ENCODE measurements around the gene CHST8. TPM values are rescaled to one million over a fixed set of nuclear protein-coding genes. Genes with fewer than 3 reads are reported as not detected.

Gene CHST8
- polyA plus RNA-seq, 1 of the 3 experiments (the other 2 are of a cell fraction): 0.05 TPM

DNA sequence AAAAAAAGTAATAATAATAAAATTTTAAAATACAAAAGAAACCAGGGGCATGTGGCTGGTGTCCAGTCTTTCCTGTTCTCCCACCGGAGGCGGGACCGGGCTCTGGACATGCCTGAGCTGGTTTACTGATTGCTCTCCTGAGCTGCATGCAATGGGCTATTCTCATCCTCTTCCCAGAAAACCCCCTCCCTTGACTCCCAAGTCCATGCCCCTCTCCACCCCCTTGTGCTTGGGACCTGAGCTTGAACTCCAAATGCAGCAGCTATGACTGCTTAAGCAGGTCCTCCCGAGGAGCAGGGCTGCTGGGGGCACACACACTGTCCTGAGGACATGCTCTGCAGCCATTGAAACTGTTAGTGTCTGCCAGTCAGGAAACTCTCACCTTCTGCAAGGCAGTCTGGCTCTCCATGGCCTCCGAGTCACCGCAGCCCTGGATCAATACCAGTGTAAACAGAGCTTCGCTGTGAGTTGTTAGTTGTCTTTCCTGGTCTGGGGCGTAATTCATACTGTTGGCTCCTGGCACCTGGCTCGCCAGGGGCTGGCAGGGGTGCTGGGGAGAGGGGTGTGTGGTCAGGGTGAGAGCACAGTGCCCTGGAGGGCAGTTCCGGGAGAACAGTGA is 41.6 kb upstream of the CHST8 start:
- POLR2A ChIA-PET: no interaction called here
- no peak overlapping the region for H3K4me2 ChIP-seq
- CTCF ChIA-PET: interaction anchor here (0.6 to 1.7 kb wide), 4 partner anchors 13 to 445 kb away, joined by 3 to 6 read pairs (median 4); no protein-coding TSS in a partner anchor

More for the DNA sequence above, 41.6 kb upstream of the CHST8 start:
- Histone ChIP-seq H2AFZ (ENCODE audit: low read depth) (no peak overlapping the region), H3K27me3 (ENCODE audit: insufficient read depth) (no peaks in the 10 kb centered on the region), H3K9me3 (no peaks in the 10 kb centered on the region), H3K4me3 (ENCODE audit: low read depth in 2 of 2, low read length in 1 of 2) (no peak overlapping the region), H3K9me2 (no peaks in the 10 kb centered on the region), H3K79me2 (ENCODE audit: insufficient read depth) (no peaks in the 10 kb centered on the region), H3K9ac (no peak overlapping the region), H4K20me1 (ENCODE audit: insufficient read depth) (no peaks in the 10 kb centered on the region), H3K27ac (ENCODE audit: low read depth in 2 of 2, low read length in 1 of 2) (no peak overlapping the region), H3K36me3 (replicated peaks in 1 of 2; ENCODE audit: control insufficient read depth in 1 of 2, insufficient read depth in 2 of 2, low read length in 1 of 2) (no peaks in the 10 kb centered on the region), H3F3A (replicated peaks; ENCODE audit: insufficient read depth) (no peaks in the 10 kb centered on the region), H3K4me1 (ENCODE audit: control insufficient read depth in 1 of 2, insufficient read depth in 2 of 2, low read depth in 1 of 2, low read length in 1 of 2) (no peaks in the 10 kb centered on the region; a peak in 1 of 4 replicates)
- TF ChIP-seq, protein P1, sequence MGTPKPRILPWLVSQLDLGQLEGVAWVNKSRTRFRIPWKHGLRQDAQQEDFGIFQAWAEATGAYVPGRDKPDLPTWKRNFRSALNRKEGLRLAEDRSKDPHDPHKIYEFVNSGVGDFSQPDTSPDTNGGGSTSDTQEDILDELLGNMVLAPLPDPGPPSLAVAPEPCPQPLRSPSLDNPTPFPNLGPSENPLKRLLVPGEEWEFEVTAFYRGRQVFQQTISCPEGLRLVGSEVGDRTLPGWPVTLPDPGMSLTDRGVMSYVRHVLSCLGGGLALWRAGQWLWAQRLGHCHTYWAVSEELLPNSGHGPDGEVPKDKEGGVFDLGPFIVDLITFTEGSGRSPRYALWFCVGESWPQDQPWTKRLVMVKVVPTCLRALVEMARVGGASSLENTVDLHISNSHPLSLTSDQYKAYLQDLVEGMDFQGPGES (IDR thresholded peaks at IDR 0.05; ENCODE audit: low read depth, low read length): no peak
- TF ChIP-seq SMC3 (IDR thresholded peaks at IDR 0.05; ENCODE audit: low read depth, low read length): no peak
- no peak for TF ChIP-seq YY1 (IDR thresholded peaks at IDR 0.05; ENCODE audit: low read depth)
- TF ChIP-seq, protein P2, sequence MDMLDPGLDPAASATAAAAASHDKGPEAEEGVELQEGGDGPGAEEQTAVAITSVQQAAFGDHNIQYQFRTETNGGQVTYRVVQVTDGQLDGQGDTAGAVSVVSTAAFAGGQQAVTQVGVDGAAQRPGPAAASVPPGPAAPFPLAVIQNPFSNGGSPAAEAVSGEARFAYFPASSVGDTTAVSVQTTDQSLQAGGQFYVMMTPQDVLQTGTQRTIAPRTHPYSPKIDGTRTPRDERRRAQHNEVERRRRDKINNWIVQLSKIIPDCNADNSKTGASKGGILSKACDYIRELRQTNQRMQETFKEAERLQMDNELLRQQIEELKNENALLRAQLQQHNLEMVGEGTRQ (IDR thresholded peaks at IDR 0.05; ENCODE audit: borderline replicate concordance, low read depth, low read length): no peak
- TF ChIP-seq, protein P3, sequence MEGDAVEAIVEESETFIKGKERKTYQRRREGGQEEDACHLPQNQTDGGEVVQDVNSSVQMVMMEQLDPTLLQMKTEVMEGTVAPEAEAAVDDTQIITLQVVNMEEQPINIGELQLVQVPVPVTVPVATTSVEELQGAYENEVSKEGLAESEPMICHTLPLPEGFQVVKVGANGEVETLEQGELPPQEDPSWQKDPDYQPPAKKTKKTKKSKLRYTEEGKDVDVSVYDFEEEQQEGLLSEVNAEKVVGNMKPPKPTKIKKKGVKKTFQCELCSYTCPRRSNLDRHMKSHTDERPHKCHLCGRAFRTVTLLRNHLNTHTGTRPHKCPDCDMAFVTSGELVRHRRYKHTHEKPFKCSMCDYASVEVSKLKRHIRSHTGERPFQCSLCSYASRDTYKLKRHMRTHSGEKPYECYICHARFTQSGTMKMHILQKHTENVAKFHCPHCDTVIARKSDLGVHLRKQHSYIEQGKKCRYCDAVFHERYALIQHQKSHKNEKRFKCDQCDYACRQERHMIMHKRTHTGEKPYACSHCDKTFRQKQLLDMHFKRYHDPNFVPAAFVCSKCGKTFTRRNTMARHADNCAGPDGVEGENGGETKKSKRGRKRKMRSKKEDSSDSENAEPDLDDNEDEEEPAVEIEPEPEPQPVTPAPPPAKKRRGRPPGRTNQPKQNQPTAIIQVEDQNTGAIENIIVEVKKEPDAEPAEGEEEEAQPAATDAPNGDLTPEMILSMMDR (IDR thresholded peaks at IDR 0.05): no peak
- TF ChIP-seq FOXJ3 (CRISPR knock-in tag; IDR thresholded peaks at IDR 0.05): no peak
- no peak for TF ChIP-seq SIN3A (IDR thresholded peaks at IDR 0.05; ENCODE audit: borderline replicate concordance, low read depth, low read length)
- no peak for TF ChIP-seq JUND (IDR thresholded peaks at IDR 0.05)
- TF ChIP-seq GABPA (IDR thresholded peaks at IDR 0.05; ENCODE audit: low read depth): no peak
- TF ChIP-seq, protein P4, sequence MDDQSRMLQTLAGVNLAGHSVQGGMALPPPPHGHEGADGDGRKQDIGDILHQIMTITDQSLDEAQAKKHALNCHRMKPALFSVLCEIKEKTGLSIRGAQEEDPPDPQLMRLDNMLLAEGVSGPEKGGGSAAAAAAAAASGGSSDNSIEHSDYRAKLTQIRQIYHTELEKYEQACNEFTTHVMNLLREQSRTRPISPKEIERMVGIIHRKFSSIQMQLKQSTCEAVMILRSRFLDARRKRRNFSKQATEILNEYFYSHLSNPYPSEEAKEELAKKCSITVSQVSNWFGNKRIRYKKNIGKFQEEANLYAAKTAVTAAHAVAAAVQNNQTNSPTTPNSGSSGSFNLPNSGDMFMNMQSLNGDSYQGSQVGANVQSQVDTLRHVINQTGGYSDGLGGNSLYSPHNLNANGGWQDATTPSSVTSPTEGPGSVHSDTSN (IDR thresholded peaks at IDR 0.05): no peak
- TF ChIP-seq, protein P5, sequence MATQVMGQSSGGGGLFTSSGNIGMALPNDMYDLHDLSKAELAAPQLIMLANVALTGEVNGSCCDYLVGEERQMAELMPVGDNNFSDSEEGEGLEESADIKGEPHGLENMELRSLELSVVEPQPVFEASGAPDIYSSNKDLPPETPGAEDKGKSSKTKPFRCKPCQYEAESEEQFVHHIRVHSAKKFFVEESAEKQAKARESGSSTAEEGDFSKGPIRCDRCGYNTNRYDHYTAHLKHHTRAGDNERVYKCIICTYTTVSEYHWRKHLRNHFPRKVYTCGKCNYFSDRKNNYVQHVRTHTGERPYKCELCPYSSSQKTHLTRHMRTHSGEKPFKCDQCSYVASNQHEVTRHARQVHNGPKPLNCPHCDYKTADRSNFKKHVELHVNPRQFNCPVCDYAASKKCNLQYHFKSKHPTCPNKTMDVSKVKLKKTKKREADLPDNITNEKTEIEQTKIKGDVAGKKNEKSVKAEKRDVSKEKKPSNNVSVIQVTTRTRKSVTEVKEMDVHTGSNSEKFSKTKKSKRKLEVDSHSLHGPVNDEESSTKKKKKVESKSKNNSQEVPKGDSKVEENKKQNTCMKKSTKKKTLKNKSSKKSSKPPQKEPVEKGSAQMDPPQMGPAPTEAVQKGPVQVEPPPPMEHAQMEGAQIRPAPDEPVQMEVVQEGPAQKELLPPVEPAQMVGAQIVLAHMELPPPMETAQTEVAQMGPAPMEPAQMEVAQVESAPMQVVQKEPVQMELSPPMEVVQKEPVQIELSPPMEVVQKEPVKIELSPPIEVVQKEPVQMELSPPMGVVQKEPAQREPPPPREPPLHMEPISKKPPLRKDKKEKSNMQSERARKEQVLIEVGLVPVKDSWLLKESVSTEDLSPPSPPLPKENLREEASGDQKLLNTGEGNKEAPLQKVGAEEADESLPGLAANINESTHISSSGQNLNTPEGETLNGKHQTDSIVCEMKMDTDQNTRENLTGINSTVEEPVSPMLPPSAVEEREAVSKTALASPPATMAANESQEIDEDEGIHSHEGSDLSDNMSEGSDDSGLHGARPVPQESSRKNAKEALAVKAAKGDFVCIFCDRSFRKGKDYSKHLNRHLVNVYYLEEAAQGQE (IDR thresholded peaks at IDR 0.05; ENCODE audit: low read depth, low read length): no peak
- no peak for TF ChIP-seq MXI1 (IDR thresholded peaks at IDR 0.05; ENCODE audit: low read depth, low read length)
- no peak for TF ChIP-seq RFX5 (IDR thresholded peaks at IDR 0.05; ENCODE audit: low read length)
- TF ChIP-seq EP300 (IDR thresholded peaks at IDR 0.05; ENCODE audit: borderline replicate concordance in 1 of 2, low read depth in 1 of 2, low read length in 1 of 2): no peak
- TF ChIP-seq, protein P6, sequence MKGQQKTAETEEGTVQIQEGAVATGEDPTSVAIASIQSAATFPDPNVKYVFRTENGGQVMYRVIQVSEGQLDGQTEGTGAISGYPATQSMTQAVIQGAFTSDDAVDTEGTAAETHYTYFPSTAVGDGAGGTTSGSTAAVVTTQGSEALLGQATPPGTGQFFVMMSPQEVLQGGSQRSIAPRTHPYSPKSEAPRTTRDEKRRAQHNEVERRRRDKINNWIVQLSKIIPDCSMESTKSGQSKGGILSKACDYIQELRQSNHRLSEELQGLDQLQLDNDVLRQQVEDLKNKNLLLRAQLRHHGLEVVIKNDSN (IDR thresholded peaks at IDR 0.05; ENCODE audit: borderline replicate concordance, low read depth): no peak
- 47% methylated on average over 10 of the region's 10 CpGs for WGBS (ENCODE audit: low lambda C conversion rate)
- no peak for DNase-seq

Measured in SK-N-SH (cell line).